ENCODE results near the gene GOLGA8N.

The GOLGA8N gene

GRCh38 chr15:32651229-32651837 lies 58.1 kb downstream of the GOLGA8N start:
- peak; percentile 36 for DNase-seq (ENCODE audit: low spot score)

GRCh38 chr15:32652178-32652577 lies 58.9 kb downstream of the GOLGA8N start:
- DNase-seq (ENCODE audit: low spot score): no peak

- no peak for DNase-seq (ENCODE audit: low spot score)
Measured at GRCh38 chr15:32656091-32656490, 62.8 kb downstream of the GOLGA8N start.

GRCh38 chr15:32656496-32656895 lies 63.2 kb downstream of the GOLGA8N start:
- DNase-seq (ENCODE audit: low spot score): no peak
